GM12878 (cell line): ENCODE results near the gene FAM110C. TPM values are rescaled to one million over a fixed set of nuclear protein-coding genes. Genes with fewer than 3 reads are reported as not detected.

Source experiments
- BACH1 ChIP-seq: fragments of 450-650 bp; IDR thresholded peaks from 2 replicates; pipeline ENCODE4 v1.6.1; 2017; ENCODE audit warnings: mild to moderate bottlenecking, borderline replicate concordance
- BCL11A ChIP-seq: IDR thresholded peaks from 2 replicates; pipeline ENCODE4 v1.6.1; 2011; ENCODE audit warnings: low read depth, low read length
- E2F8 ChIP-seq: fragments of 450-650 bp; IDR thresholded peaks from 2 replicates; pipeline ENCODE4 v1.6.1; 2018; ENCODE audit warnings: mild to moderate bottlenecking, low read depth, moderate library complexity; ENCODE audit not compliant: partially characterized antibody
- E4F1 ChIP-seq: fragments of 450-650 bp; IDR thresholded peaks from 2 replicates; pipeline ENCODE4 v1.6.1; 2018; ENCODE audit warnings: borderline replicate concordance, mild to moderate bottlenecking; ENCODE audit not compliant: partially characterized antibody
- IRF3 ChIP-seq: fragments of 450-650 bp; IDR thresholded peaks from 2 replicates; pipeline ENCODE4 v1.6.1; 2014; ENCODE audit warnings: mild to moderate bottlenecking
- NFYA ChIP-seq: IDR thresholded peaks from 2 replicates; pipeline ENCODE4 v1.6.1; 2011; ENCODE audit warnings: low read depth, mild to moderate bottlenecking, low read length, improper control_type of control experiment, borderline replicate concordance
- NR2C2 ChIP-seq: IDR thresholded peaks from 2 replicates; pipeline ENCODE4 v1.6.1; 2011; ENCODE audit warnings: borderline replicate concordance, low read depth; ENCODE audit not compliant: control insufficient read depth, insufficient read length
- RBBP5 ChIP-seq: fragments of 200-600 bp; sonication (generic); conservative IDR thresholded peaks from 2 replicates; pipeline ENCODE4 v1.6.1; 2016
- polyA plus RNA-seq, 11 experiments: library from polyadenylated mRNA; depleted of rRNA in 4 of 11; unstranded in 6 of 11; stranded (reverse) in 5 of 11; fragments of >200 nt; fragmentation: Nextera tagmentation in 4 of 11; fragmentation: Illumina TruSeq in 1 of 11; extraction: Ambion mirVana in 4 of 11; extraction: Trizol in 1 of 11; gene quantifications; 1 replicate in 1 of 11; 2 replicates in 10 of 11; pipeline versions ENCODE4 v1.2.1 to v1.2.3, GENCODE V29; 2011 to 2016; ENCODE audit warnings: inconsistent platforms in 2 of 11, missing spikeins in 2 of 11, low read depth in 1 of 11
- total RNA-seq, 4 experiments: library from RNA; depleted of rRNA in 3 of 4; stranded (reverse); fragments of >200 nt in 3 of 4; fragmentation: Illumina TruSeq in 1 of 4; extraction: Trizol in 1 of 4; gene quantifications; 2 replicates each; pipeline versions ENCODE4 v1.2.1 to v1.2.3, GENCODE V29; 2013 to 2021
- TF ChIP-seq, protein P1 (sequence below): fragments of 450-650 bp; IDR thresholded peaks from 2 replicates; pipeline ENCODE4 v1.6.1; 2017; ENCODE audit warnings: mild to moderate bottlenecking, moderate library complexity
- TF ChIP-seq, protein P2 (sequence below): fragments of 450-650 bp; IDR thresholded peaks from 2 replicates; pipeline ENCODE4 v1.6.1; 2017; ENCODE audit warnings: mild to moderate bottlenecking

The FAM110C gene
- total and polyA plus RNA-seq, 10 of the 15 experiments (the other 5 are each of a cell fraction or from before 2014, with no cell fraction given) = not detected

DNA sequence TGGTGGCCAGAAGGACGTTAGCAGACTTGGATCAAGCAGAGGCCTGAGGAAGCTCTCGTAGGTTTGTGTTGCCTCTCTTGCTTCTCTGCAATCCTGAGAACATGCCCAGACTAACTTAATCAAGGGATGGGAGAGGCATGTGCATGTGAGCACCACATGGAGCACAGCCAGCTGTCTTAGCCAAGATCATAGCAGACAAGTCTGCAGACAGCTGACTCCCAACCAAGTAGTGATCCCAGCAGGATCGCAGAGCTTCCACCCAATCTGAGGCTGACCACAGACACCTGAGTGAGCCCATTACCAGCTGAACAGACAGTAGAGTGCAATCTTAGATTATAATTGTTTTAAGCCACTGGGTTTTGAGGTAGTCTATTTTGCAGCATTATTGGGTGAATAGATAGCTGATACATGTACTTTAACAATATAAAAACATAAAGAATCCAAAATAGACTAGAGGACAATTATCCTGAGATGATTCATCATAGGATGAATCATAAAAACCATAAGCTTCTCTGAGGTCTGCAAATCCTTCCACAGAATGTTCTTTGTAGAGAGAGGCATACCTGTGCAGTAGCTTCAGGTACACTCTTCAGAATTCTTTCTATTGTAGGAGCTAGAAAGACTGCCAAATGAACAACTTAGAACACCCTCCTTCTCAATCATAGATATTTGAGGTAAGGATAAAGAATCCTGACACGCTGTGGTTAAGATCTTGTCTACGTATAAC is 25.2 kb upstream of the FAM110C start (continued):
- TF ChIP-seq, protein P1, sequence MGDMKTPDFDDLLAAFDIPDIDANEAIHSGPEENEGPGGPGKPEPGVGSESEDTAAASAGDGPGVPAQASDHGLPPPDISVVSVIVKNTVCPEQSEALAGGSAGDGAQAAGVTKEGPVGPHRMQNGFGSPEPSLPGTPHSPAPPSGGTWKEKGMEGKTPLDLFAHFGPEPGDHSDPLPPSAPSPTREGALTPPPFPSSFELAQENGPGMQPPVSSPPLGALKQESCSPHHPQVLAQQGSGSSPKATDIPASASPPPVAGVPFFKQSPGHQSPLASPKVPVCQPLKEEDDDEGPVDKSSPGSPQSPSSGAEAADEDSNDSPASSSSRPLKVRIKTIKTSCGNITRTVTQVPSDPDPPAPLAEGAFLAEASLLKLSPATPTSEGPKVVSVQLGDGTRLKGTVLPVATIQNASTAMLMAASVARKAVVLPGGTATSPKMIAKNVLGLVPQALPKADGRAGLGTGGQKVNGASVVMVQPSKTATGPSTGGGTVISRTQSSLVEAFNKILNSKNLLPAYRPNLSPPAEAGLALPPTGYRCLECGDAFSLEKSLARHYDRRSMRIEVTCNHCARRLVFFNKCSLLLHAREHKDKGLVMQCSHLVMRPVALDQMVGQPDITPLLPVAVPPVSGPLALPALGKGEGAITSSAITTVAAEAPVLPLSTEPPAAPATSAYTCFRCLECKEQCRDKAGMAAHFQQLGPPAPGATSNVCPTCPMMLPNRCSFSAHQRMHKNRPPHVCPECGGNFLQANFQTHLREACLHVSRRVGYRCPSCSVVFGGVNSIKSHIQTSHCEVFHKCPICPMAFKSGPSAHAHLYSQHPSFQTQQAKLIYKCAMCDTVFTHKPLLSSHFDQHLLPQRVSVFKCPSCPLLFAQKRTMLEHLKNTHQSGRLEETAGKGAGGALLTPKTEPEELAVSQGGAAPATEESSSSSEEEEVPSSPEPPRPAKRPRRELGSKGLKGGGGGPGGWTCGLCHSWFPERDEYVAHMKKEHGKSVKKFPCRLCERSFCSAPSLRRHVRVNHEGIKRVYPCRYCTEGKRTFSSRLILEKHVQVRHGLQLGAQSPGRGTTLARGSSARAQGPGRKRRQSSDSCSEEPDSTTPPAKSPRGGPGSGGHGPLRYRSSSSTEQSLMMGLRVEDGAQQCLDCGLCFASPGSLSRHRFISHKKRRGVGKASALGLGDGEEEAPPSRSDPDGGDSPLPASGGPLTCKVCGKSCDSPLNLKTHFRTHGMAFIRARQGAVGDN = no peak
- TF ChIP-seq IRF3 = no peak
- TF ChIP-seq, protein P2, sequence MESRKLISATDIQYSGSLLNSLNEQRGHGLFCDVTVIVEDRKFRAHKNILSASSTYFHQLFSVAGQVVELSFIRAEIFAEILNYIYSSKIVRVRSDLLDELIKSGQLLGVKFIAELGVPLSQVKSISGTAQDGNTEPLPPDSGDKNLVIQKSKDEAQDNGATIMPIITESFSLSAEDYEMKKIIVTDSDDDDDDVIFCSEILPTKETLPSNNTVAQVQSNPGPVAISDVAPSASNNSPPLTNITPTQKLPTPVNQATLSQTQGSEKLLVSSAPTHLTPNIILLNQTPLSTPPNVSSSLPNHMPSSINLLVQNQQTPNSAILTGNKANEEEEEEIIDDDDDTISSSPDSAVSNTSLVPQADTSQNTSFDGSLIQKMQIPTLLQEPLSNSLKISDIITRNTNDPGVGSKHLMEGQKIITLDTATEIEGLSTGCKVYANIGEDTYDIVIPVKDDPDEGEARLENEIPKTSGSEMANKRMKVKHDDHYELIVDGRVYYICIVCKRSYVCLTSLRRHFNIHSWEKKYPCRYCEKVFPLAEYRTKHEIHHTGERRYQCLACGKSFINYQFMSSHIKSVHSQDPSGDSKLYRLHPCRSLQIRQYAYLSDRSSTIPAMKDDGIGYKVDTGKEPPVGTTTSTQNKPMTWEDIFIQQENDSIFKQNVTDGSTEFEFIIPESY = no peak
- no peak for TF ChIP-seq E2F8
- no peak for TF ChIP-seq NFYA
- no peak for TF ChIP-seq RBBP5
- TF ChIP-seq BACH1 = no peak
- no peak for TF ChIP-seq NR2C2
- no peak for TF ChIP-seq BCL11A
- TF ChIP-seq E4F1 = no peak
